Neural progenitor cell (in vitro differentiated cells): ENCODE results near the gene IL1RL2.

ENCODE experiments used
- CTCF ChIP-seq: fragments of 200-600 bp; sonication (generic); IDR thresholded peaks from 2 replicates; pipeline ENCODE4 v1.5.1; 2017; ENCODE audit warnings: antibody characterized with exemption, mild to moderate bottlenecking
- EZH2 ChIP-seq: fragments of 200-600 bp; sonication (generic); IDR thresholded peaks from 2 replicates; pipeline ENCODE4 v1.6.1; 2017; ENCODE audit warnings: antibody characterized with exemption, mild to moderate bottlenecking, moderate library complexity
- EZH2phosphoT487 ChIP-seq: fragments of 200-600 bp; sonication (generic); IDR thresholded peaks from 2 replicates; pipeline ENCODE4 v1.6.1; 2017; ENCODE audit warnings: antibody characterized with exemption

GRCh38 chr2:102181919-102182635 is 4.7 kb upstream of the IL1RL2 start:
- TF ChIP-seq CTCF (no peak), EZH2 (no peak), EZH2phosphoT487 (no peak)
